Measurements from ENCODE around the gene EXOG. TPM values are rescaled to one million over a fixed set of nuclear protein-coding genes. Genes with fewer than 3 reads are reported as not detected.

EXOG gene
- total and polyA plus RNA-seq, 2 donors (not counting 1 experiment from before 2014, with no cell fraction given), result 8.8 to 36.8 TPM

- no peaks in the 10 kb centered on the region for H3K4me1 Mint-ChIP-seq
- Histone ChIP-seq H3K27me3 (replicated peaks in 1 of 4; ENCODE audit: control extremely low read depth in 1 of 4, control insufficient read depth in 3 of 4, insufficient read depth in 4 of 4, low read length in 3 of 4) (no peaks in the 10 kb centered on the region), H3K36me3 (replicated peaks in 1 of 2; ENCODE audit: control extremely low read depth in 1 of 2, control insufficient read depth in 1 of 2, extremely low read depth in 1 of 2, insufficient read depth in 2 of 2, low read length in 1 of 2) (no peaks in the 10 kb centered on the region), H3K4me1 (ENCODE audit: control insufficient read depth in 2 of 2, insufficient read depth in 2 of 2, low read length in 2 of 2) (no peaks in the 10 kb centered on the region), H3K79me2 (ENCODE audit: control insufficient read depth, insufficient read depth, low read length) (no peaks in the 10 kb centered on the region), H3K4me2 (replicated peaks; ENCODE audit: low read depth, low read length, poor library complexity, severe bottlenecking) (no peak overlapping the region), H3K27ac (ENCODE audit: low read length in 2 of 2) (no peak overlapping the region), H2AFZ (ENCODE audit: insufficient read depth, low read depth, low read length, poor library complexity, severe bottlenecking) (no peak overlapping the region), H3K9ac (ENCODE audit: low read length) (no peak overlapping the region), H4K20me1 (ENCODE audit: control insufficient read depth, insufficient read depth, low read length, poor library complexity, severe bottlenecking) (no peaks in the 10 kb centered on the region), H3K9me3 (ENCODE audit: control extremely low read depth in 1 of 3, control insufficient read depth in 2 of 3, insufficient read depth in 1 of 3, low read length in 2 of 3) (peaks cover 0 to under 1% (median 0%) of the 10 kb centered on the region in 3 donors), H3K4me3 (ENCODE audit: control extremely low read depth in 1 of 5, extremely low read depth in 1 of 5, insufficient read depth in 1 of 5, low read depth in 2 of 5, low read length in 4 of 5) (no peak overlapping the region)
- H3K27me3 Mint-ChIP-seq, result no peaks in the 10 kb centered on the region
- POLR2A ChIA-PET, result no interaction called here
- intact Hi-C loops (cut with micrococcal nuclease), result no loop called here
- no peak for ATAC-seq (ENCODE audit: low read depth)
- DNase-seq, result no peak
- TF ChIP-seq EZH2 (IDR thresholded peaks at IDR 0.05; ENCODE audit: borderline replicate concordance, insufficient read depth, low read depth, low read length, poor library complexity, severe bottlenecking), result no peak
- TF ChIP-seq, protein P1, sequence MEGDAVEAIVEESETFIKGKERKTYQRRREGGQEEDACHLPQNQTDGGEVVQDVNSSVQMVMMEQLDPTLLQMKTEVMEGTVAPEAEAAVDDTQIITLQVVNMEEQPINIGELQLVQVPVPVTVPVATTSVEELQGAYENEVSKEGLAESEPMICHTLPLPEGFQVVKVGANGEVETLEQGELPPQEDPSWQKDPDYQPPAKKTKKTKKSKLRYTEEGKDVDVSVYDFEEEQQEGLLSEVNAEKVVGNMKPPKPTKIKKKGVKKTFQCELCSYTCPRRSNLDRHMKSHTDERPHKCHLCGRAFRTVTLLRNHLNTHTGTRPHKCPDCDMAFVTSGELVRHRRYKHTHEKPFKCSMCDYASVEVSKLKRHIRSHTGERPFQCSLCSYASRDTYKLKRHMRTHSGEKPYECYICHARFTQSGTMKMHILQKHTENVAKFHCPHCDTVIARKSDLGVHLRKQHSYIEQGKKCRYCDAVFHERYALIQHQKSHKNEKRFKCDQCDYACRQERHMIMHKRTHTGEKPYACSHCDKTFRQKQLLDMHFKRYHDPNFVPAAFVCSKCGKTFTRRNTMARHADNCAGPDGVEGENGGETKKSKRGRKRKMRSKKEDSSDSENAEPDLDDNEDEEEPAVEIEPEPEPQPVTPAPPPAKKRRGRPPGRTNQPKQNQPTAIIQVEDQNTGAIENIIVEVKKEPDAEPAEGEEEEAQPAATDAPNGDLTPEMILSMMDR (IDR thresholded peaks at IDR 0.05), result no peak
- H3K27ac Mint-ChIP-seq, result no peak overlapping the region
- 88% methylated on average over 4 of the region's 6 CpGs for WGBS (ENCODE audit: insufficient coverage)
- H3K4me3 Mint-ChIP-seq, result no peak overlapping the region
- H3K9me3 Mint-ChIP-seq (ENCODE audit: insufficient read depth), result no peaks in the 10 kb centered on the region
- CTCF ChIA-PET, result interaction anchor here (1.0 kb wide), 1 partner anchor 129 kb away, joined by 3 read pairs; the partner anchor contains the start of gene XYLB
Measured at GRCh38 chr3:38475716-38476115, 20.4 kb upstream of the EXOG start.

GRCh38 chr3:38476157-38476756, 19.9 kb upstream of the EXOG start:
- Mint-ChIP-seq H3K9me3 (ENCODE audit: insufficient read depth) (no peaks in the 10 kb centered on the region), H3K4me3 (no peak overlapping the region), H3K4me1 (no peaks in the 10 kb centered on the region), H3K27me3 (no peaks in the 10 kb centered on the region), H3K27ac (no peak overlapping the region)
- H3K27me3 ChIP-seq (replicated peaks in 1 of 4; ENCODE audit: control extremely low read depth in 1 of 4, control insufficient read depth in 3 of 4, insufficient read depth in 4 of 4, low read length in 3 of 4), result no peaks in the 10 kb centered on the region
- no peaks in the 10 kb centered on the region for H3K9me3 ChIP-seq (ENCODE audit: control extremely low read depth in 1 of 3, control insufficient read depth in 2 of 3, insufficient read depth in 1 of 3, low read length in 2 of 3)
- no peak for TF ChIP-seq EZH2 (IDR thresholded peaks at IDR 0.05; ENCODE audit: borderline replicate concordance, insufficient read depth, low read depth, low read length, poor library complexity, severe bottlenecking)
- TF ChIP-seq, protein P1 (IDR thresholded peaks at IDR 0.05), result no peak
- CTCF ChIA-PET, result interaction anchor here (1.0 kb wide), 1 partner anchor 129 kb away, joined by 3 read pairs; the partner anchor contains the start of gene XYLB
- 94% methylated on average over 4 of the region's 5 CpGs for WGBS (ENCODE audit: insufficient coverage)
- POLR2A ChIA-PET, result no interaction called here
- ATAC-seq (ENCODE audit: low read depth) (no peak), DNase-seq (no peak)
- intact Hi-C loops (cut with micrococcal nuclease), result no loop called here
- H3K27ac ChIP-seq (ENCODE audit: low read length in 2 of 2), result no peak overlapping the region
- H3K4me2 ChIP-seq (replicated peaks; ENCODE audit: low read depth, low read length, poor library complexity, severe bottlenecking), result no peak overlapping the region
- no peak overlapping the region for H3K4me3 ChIP-seq (ENCODE audit: control extremely low read depth in 1 of 5, extremely low read depth in 1 of 5, insufficient read depth in 1 of 5, low read depth in 2 of 5, low read length in 4 of 5)
- no peaks in the 10 kb centered on the region for H3K36me3 ChIP-seq (replicated peaks in 1 of 2; ENCODE audit: control extremely low read depth in 1 of 2, control insufficient read depth in 1 of 2, extremely low read depth in 1 of 2, insufficient read depth in 2 of 2, low read length in 1 of 2)
- H3K79me2 ChIP-seq (ENCODE audit: control insufficient read depth, insufficient read depth, low read length), result no peaks in the 10 kb centered on the region
- no peak overlapping the region for H2AFZ ChIP-seq (ENCODE audit: insufficient read depth, low read depth, low read length, poor library complexity, severe bottlenecking)
- H4K20me1 ChIP-seq (ENCODE audit: control insufficient read depth, insufficient read depth, low read length, poor library complexity, severe bottlenecking), result no peaks in the 10 kb centered on the region
- H3K9ac ChIP-seq (ENCODE audit: low read length), result no peak overlapping the region
- H3K4me1 ChIP-seq (ENCODE audit: control insufficient read depth in 2 of 2, insufficient read depth in 2 of 2, low read length in 2 of 2), result no peaks in the 10 kb centered on the region

Measured in B cell (primary cell).